Gastrocnemius medialis (tissue), 4 donors: ENCODE measurements around the gene ARL15.

ENCODE experiments used
- CTCF ChIP-seq, 5 experiments: fragments of 450-650 bp in 3 of 5; fragments of 200-600 bp in 2 of 5; sonication (generic) in 2 of 5; IDR thresholded peaks in 4 of 5; conservative IDR thresholded peaks in 1 of 5; 1 replicate in 4 of 5; 2 replicates in 1 of 5; pipeline ENCODE4 v1.5.1; 2016 to 2019; ENCODE audit warnings: antibody characterized with exemption in 5 of 5, mild to moderate bottlenecking in 3 of 5, moderate library complexity in 3 of 5
- POLR2A ChIP-seq, 2 donors: fragments of 450-650 bp; IDR thresholded peaks; one replicate each; pipeline ENCODE4 v1.6.1; 2017; ENCODE audit warnings: antibody characterized with exemption in 2 of 2, mild to moderate bottlenecking in 2 of 2, moderate library complexity in 2 of 2

- TF ChIP-seq CTCF (IDR thresholded peaks at IDR 0.05 in 4 of 5, conservative IDR thresholded peaks at IDR 0.05 in 1 of 5) (peak; percentile 33 to 81 (median 60)), POLR2A (IDR thresholded peaks at IDR 0.05) (no peak)
Observed at GRCh38 chr5:54217826-54218503, 92.4 kb downstream of the ARL15 start.
